Inferior parietal cortex (tissue), 1 donor: ENCODE data around the gene SIRT7.
A peak's percentile ranks its signal among the peaks of the same experiment; 100 is the strongest.

Experiments
- DNase-seq: peaks from one replicate; pipeline ENCODE4 v3.0.0-alpha.2; 2016; ENCODE audit errors: extremely low spot score

The SIRT7 gene

DNA sequence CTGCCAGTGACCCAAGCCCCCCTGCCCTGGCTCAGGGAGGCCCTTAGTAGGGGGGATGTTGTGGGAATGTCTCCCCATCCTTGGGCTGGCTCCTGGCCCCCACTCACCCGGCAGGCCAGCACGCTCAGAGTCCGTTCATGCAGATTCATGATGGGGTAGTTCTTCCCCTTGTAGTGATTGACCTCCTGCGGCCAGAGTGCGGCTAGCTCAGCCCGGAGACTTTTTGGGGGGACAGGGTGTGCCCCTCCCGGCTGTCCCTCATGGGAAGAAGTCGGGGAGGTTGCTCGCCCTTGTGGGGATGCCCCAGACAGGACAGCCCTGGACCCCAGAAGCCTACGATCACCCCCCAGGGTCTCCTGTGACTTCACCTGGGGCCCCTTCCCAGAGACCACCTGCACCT, 12.0 kb downstream of the SIRT7 start:
- no peak for DNase-seq

DNA sequence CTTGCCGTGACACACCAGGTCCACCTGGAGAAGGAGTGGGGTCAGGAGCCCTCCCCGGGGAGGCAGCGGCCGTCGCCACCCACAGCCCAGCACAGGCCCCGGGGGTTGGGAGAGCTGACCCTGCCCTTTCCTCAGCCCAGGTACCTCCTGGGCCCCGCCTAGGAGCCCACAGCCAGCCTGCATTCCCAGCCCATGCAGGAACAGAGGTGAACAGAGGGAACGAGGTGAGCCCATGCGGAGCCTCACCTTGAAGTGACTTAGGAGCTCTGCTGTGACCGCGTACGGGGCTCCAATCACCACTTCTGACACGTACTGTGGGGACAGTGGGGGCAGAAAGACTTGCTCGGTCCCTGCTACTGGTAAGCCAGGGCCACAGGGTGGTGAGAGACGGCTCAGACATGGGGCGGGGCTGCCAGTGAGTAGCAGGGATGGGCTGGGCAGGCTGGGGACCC, 12.5 kb downstream of the SIRT7 start:
- DNase-seq = no peak

DNA sequence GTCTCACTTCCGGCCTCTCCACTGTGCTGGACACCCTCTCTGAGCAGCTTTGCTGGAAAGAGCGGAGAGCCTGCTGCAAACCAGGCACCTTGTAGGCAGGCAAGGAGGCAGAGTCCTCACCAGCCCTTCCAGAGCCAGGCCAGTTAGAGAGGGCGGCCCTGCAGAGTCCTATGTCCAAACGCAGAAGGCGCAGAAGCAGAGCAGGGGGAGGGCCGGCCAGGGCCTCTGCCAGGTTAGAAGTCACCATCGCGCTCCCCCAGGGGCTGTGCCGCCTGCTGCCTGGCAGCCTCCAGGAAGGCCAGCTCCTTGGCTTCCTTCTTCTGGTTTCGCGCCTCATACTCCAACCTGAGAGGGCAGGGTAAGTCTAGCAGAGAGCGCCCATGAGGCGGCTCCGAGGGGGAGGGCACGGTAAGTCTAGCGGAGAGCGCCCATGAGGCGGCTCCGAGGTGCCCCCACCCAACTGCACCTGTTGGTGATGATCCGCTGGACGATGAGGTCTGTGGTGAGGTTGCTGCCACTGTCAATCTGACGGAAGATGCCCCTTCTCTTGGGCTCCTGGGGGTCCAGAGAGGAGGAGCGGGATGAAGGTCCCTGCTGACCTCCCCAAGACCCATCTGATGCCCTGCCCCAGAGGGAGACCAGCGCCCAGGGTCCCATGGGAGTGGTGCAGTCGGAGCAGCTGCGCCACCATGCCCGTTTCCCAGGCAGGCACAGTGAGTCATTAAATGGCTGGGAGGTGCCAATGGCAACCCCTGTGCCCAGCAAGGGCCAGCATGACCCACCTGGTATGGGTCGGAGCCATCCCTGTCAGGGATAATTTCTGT, 13.2 kb downstream of the SIRT7 start:
- DNase-seq = no peak

DNA sequence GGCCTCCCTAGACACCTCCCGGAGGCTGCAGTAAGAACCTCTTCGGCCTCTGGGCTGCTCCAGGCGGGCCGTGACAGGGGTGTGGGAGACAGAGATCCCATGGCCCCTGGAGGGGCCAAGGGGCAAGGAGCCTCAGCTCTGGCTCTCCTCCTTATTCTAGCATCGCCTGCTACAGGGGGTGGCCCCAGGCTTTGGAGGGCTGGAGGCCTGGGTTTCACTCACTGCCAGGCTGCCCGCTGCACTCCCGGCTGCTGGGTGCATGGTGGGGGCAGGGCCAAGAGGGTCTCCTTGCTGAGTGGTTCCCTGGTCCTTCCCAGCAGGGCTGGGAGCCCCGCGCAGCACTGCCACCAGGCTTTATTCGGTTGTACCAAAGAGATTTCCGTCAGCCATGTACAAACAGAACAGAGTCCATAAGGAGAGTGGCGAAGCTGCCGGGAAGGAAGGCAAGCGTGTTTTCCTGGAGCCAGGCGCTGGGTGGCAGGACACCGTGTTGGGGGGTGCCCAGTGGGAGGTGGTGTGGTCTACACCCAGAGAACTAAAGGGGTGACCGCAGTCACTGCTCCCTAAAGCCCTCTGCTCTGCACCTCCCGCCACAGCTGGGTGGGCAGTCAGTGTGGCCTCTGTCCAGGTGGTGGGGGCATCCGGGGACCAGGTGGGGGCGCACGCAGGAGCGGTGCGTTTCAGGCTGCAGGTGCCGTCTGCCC, 13.9 kb downstream of the SIRT7 start:
- DNase-seq = no peak

DNA sequence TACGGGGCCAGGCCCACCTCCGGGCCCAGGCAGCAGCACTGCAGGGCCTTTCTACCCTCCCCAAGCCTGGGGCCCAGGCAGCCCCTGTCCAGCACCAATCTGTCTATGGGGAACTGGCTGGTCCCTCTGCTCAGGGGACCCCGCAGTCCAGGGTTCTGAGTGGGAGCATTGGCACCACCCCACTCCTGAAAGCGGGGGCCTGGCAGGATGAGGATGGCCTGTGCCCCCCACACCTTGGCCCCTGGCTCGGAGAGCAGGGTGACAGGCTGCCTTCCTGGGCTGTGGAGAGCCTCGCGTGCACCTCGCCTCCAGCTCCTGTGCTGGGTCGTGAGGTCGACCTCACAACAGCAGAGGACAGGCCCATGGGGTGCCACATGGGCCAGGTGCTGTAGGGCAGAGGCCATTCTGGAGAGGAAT, 14.6 kb downstream of the SIRT7 start:
- DNase-seq = no peak

DNA sequence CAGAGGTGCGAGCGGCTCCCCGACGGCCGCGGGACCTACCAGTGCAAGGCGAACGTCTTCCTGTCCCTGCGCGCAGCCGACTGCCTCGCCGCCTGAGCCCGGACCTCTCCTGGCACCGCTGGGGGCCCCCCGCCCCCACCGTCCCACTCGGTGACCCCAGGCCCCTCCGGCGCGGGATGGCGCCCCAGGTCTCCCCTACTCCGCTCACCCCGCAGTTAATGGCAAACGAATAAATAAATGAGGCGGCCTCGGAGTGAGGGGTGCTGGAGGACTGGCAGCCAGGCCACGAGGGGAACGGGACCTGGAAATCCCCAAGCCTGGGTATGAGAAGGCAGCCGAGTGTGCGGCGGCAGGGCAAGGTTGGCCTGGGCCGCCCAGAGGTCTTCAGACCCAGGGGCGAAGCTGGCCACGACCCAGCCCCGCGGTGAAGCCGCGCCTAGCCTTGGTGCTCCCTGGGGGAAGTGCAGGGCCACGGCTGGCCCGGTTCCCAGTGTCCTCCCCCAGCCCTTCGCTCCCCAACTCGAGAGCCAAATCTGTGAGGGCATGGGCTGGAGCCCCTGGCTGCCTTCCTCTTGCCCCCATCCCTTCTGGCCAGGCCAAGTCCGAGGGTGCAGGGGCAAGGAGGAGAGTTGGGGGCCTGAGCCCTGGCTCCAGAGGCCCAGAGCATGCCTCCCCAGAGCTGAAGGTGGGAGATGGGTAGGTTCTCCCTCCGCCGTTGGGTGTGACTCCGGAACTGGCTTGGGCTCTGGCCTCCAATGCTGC, 15.1 kb downstream of the SIRT7 start:
- no peak for DNase-seq

DNA sequence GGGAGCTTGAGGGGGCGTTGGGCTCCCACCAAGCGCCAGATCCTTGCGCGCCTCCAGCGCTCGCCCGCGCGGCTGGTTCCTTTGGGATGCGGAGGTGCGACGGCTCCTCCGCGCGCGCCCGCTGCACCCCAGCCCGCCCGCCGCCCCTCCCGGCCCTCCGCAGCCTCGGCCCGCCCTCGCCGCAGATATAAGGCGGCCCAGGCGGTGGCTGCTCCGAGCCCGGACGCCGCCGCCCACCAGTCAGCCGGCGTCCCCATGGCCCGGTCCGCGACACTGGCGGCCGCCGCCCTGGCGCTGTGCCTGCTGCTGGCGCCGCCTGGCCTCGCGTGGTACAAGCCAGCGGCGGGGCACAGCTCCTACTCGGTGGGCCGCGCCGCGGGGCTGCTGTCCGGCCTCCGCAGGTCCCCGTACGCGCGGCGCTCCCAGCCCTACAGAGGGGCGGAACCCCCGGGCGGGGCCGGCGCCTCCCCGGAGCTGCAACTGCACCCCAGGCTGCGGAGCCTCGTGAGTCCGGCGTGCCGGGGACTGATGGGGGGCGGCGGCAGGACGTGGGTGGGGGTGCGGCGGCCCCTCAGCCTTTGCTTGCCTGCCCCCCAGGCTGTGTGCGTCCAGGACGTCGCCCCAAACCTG, 15.8 kb downstream of the SIRT7 start, which contains the start of gene NPB:
Gene NPB (plus strand): TSS at position 216 of the 630 bp plus-strand sequence. CDS start 40 bp downstream, at position 256.
- no peak for DNase-seq

DNA sequence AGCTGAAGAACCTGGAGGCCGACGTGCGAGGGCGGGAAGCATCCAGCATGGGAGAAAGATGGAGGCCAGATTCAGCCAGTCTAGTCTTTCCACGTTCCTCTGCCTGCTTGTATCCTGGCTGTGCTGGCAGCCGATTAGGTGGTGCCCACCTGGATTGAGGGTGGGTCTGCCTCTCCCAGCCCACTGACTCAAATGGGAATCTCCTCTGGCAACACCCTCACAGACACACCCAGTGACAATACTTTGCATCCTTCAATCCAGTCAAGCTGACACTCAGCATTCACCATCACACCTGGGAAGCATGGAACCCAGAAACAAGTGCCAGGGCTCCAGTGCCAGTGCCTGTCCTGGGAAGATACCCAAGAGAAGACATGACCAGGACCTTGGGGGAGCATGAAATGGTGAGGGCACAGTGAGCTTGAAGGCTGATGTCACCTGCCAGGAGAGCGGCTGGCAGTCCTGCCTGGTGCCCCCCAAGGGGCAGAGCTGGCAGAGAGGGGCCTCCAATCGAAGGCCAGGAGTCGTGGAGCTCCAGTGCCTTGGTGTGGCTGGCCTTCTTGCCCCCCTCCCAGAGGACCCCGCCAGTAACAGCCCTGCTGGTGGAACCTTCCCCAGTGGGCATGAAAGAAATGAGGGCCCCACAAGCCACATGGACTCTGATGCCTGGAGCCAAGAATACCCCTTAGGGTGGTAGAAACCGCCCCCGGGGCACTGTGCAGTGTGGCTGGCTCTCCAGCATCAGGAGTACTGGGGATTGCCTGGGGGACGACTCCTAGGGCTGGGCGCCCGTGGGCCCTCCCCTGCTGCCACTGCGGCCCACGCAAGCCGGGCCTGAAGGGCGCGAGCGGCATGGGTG, 16.6 kb downstream of the SIRT7 start:
- no peak for DNase-seq

DNA sequence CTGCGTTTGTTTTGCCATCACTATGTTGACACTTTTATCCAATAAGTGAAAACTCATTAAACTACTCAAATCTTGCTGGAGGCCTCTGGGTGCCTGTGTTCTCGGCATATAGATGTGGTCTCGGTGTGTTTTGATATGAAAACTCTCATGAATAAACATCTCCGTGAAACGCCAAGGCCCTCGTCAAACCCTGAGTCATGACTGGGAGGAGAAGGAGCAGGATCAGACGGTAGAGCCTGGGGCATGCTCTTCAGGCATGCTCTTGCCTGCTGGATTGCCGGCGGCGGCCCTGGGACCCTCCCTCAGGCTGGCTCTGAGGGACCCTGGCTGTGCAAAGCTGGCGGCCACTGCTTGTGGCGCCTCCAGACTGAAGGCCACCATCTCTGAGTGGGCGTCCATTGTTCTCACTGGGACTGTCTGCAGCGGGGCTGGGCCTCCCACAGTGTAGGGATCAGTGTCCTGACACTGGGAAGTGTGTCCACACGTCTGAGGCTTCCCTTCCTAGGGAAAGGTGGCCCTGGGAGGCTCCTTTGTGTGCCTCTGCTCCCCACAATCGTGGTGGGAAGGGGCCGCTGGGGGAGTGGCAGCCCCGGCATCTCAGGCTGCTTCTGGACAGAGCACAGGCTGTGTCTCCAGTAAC, 17.7 kb downstream of the SIRT7 start:
- DNase-seq = no peak

DNA sequence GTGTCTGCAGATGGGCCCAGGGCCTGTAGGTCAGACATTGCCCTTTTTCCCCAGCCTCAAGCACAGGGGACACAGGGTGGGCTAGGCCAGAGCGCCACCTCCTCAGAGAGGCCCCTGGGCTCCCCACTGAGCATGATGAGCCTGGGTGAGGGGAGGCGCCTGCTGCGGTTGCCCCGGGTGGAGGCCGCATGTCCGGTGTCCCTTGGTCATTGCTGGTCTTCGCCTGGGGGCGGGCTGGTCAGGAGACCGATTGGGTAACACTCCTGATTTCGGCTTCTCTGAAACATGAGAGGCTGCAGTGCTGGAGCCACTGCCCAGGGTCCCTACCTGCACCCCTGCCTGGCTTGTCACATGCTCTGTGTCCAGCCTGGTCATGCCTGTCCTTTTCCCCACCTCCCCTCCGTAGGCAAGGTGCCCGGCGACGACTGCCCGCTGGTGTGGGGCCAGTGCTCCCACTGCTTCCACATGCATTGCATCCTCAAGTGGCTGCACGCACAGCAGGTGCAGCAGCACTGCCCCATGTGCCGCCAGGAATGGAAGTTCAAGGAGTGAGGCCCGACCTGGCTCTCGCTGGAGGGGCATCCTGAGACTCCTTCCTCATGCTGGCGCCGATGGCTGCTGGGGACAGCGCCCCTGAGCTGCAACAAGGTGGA, 18.3 kb downstream of the SIRT7 start:
- DNase-seq = no peak

DNA sequence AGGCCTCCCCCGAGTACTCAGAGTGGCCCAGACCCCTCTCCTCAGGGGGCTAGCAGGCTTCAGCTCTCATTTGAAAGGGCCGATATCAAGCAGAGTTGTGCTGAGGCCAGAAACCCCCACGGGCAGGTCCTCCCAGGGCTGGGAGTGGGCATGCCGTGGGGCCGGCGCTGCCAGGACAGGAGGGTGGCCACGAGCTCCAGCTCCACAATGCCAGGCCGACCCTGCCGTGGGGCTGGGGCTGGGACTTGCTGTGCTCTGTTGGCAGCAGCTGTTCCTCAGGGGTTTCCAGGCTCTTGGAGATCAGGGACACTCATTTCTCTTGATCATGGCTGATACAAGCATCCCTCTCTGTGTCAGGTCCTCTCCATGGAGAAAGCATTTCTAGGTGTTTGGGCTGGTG, 19.1 kb downstream of the SIRT7 start:
- DNase-seq = no peak

DNA sequence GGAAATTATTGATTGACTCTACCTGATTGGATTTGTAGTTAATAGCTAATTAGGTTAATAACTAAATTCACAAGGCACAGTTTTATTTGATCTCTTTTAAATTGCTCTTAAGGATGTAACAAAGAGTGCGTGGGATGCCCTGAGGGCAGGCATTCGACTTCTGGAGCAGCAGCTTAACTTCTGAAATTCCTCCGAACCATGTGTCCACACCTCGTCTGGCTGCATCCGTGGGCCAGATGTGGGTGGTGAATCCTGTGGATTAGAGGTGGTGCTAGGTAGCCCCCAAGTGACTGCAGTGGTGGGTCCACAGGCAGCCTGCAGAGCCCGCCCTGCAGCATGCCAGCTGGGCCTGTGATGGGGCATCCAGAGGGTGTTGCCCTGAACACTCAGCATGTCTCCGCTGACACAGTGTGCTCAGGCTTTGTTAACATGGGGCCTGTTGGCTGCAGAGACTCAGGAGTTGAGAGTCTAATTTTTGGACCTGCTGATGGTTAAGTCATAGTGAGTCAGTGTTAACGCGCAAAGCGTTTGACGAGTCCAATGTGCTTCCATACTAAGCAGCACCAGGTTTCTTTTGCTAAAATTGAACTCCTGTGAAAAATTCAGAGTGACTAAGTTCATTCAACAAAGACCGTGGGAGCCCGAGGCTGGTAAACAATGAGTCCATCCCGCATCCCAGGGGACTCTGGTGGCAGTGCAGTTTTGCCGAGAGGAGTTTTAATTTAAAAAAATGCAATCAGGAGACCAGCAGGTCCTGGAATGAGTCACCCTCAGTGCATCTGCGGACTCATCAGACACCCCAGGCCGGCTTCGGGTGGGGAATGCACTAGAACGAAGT, 19.7 kb downstream of the SIRT7 start:
- peak; percentile 54 for DNase-seq

DNA sequence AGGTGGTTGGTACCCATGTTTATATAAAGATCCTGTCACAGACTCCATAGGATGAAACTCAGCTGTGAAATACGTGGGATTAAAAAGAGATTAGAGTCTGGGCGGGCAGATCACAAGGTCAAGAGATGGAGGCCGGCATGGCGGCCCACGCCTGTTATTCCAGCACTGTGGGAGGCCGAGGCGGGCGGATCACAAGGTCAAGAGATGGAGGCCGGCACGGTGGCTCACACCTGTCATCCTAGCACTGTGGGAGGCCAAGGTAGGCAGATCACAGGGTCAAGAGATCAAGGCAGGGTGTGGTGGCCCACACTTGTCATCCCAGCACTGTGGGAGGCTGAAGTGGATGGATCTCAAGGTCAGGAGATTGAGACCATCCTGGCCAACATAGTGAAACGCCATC, 22.6 kb downstream of the SIRT7 start:
- DNase-seq = no peak

DNA sequence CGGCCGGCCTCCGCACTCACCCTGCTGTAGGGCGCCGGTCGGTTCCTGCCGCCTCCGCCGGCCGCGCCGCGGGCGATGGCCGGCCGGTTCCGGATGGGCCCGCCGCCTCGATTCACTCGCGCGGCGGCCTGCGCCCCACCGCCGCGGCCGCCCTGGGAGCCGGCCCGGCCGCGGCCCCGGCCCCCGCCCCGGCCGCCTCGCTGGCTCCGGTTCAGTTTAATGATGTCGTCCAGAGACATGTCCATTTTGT, 26.7 kb downstream of the SIRT7 start:
- no peak for DNase-seq

DNA sequence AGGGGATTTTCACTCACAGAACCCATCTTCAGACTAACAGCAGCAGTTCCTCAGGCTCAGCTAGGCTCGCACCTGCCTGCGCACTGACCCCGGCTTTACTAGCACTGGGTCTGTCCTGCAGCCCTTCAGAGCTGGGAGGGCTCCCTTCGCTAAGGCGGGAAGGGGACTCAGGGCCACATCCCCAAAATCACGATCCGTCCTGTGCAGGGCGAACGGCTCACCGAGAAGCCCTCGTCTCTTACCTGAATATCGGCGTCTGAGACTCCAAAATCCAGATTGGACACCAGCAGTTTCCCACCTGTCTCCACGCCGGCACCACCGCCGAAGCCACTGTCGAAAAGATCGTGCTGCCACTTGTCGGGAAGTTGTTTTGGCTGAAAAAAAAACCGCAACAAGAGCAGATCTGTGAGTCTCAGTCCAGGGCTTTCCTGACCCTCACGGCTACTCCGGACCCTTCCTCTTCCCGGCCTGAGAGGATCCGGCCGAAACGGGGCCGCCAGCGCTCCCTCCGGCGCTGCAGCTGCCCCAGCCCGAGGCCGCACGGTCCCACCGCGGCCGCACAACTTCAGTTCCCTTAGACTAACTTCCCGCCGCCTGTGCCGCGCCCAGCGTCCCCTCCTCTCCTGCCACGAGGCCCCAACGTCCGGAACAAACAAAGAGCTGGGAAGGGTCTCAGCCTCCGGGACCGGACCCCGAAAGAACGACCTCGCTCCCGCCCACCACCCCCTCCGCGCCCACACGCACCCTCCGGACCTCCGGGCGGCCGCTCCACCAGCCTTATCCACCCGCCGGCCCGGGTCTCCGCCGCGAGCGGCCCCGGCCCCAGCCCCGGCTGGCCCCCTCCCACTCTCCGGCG, 27.3 kb downstream of the SIRT7 start:
- DNase-seq = no peak

DNA sequence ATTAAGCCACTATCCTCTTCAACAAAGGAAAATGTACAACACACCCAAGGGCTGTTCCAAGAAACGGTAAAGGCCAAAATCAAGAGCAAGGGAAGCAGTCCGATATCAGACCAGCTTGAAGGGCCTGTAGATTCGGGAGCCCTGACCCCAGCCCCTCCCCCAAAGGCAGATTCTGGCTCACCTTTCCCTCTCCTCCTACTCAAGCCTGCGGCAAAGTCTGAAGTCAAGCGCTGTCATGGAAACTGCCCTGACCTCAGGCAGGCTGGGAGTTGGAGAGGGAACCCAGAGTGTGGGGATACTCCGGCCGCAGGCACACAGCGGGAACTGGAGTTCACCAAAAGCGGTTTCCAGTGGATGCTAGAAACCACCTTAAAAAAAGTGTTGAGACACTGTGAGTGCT, 28.4 kb downstream of the SIRT7 start:
- DNase-seq = no peak

DNA sequence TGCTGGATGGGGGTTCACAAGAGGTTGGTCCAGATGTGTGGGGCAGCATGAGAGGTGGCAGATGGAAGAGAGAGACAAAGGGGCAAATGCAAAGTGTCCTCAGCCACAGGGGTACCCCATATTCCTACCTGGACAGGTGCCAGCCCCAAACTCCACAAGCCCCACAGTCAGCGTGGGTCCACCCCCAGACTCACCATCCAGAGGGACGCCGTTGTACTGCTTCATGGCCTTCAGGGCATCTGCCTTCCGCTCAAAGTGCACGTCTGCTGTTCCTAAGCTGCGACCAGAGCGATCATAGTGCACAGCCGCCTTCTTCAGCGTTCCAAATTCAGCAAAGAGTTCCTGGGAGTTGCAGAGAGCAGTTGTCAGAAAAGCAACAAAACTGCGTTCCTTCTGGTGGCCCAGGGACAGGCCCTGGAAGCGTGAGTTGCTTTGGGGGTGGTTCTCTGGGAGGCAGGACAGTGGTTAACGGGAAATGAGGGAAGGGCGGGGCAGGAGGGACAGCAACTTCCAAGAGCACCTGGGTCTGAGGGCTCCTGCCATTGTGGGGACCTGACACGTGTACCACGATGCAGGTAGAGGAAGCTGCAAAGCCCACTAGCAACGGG, 28.9 kb downstream of the SIRT7 start:
- no peak for DNase-seq
